Measurements from ENCODE around the gene DSE.

The DSE gene

DNA sequence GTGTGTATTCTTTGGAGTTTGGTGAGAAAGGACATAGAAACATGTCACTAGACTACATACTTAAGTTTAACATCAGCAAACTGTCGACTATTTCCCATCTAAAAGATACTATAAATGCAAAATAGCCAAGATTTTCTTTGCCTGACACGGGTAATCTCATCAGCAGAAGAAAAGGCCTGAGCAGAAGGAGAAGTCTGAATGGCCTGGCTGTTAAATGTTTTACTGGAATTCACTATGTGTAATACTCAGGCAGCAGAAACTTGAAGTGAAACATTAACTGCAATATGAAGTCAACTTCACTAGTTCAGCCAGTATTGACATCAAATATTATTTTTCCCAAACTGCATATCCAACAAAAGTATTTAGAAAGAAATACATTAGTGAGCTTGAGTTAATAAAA, 6.4 kb upstream of the DSE start:
- TF ChIP-seq TAF1 (IDR thresholded peaks at IDR 0.05; ENCODE audit: borderline replicate concordance, insufficient read depth, low read length) (no peak), POLR2AphosphoS5 (IDR thresholded peaks at IDR 0.05; ENCODE audit: low read depth, low read length) (no peak), FOXP2 (optimal IDR thresholded peaks at IDR 0.05; ENCODE audit: borderline replicate concordance, extremely low read depth, extremely low read length, insufficient read depth) (no peak), SIN3A (IDR thresholded peaks at IDR 0.05; ENCODE audit: borderline replicate concordance, insufficient read depth, low read length) (no peak)
- TF ChIP-seq, protein P1, sequence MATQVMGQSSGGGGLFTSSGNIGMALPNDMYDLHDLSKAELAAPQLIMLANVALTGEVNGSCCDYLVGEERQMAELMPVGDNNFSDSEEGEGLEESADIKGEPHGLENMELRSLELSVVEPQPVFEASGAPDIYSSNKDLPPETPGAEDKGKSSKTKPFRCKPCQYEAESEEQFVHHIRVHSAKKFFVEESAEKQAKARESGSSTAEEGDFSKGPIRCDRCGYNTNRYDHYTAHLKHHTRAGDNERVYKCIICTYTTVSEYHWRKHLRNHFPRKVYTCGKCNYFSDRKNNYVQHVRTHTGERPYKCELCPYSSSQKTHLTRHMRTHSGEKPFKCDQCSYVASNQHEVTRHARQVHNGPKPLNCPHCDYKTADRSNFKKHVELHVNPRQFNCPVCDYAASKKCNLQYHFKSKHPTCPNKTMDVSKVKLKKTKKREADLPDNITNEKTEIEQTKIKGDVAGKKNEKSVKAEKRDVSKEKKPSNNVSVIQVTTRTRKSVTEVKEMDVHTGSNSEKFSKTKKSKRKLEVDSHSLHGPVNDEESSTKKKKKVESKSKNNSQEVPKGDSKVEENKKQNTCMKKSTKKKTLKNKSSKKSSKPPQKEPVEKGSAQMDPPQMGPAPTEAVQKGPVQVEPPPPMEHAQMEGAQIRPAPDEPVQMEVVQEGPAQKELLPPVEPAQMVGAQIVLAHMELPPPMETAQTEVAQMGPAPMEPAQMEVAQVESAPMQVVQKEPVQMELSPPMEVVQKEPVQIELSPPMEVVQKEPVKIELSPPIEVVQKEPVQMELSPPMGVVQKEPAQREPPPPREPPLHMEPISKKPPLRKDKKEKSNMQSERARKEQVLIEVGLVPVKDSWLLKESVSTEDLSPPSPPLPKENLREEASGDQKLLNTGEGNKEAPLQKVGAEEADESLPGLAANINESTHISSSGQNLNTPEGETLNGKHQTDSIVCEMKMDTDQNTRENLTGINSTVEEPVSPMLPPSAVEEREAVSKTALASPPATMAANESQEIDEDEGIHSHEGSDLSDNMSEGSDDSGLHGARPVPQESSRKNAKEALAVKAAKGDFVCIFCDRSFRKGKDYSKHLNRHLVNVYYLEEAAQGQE (IDR thresholded peaks at IDR 0.05; ENCODE audit: insufficient read depth in 1 of 2, low read depth in 2 of 2, low read length in 2 of 2), result no peak

DNA sequence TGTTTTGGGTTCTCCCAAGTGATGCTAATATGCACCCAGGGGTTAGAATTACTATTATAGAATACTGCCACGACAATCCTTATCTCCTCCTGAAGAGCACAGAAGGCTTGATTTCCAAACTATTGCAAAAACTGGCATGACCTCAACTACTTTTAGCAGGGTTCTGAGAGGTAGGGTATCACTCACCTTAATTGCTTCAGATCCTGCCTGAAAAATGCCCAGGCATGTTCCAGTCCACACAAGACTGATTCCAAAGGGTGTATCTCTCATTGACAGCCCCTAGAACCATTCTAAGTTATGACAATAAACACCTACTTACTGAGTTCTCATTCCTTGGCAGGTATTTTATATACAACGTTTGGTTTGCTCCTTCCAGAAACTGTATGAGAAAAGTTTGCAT, 5.0 kb upstream of the DSE start:
- TF ChIP-seq, protein P1 (IDR thresholded peaks at IDR 0.05; ENCODE audit: insufficient read depth in 1 of 2, low read depth in 2 of 2, low read length in 2 of 2), result no peak
- no peak for TF ChIP-seq POLR2AphosphoS5 (IDR thresholded peaks at IDR 0.05; ENCODE audit: low read depth, low read length)
- no peak for TF ChIP-seq SIN3A (IDR thresholded peaks at IDR 0.05; ENCODE audit: borderline replicate concordance, insufficient read depth, low read length)
- no peak for TF ChIP-seq FOXP2 (optimal IDR thresholded peaks at IDR 0.05; ENCODE audit: borderline replicate concordance, extremely low read depth, extremely low read length, insufficient read depth)
- no peak for TF ChIP-seq TAF1 (IDR thresholded peaks at IDR 0.05; ENCODE audit: borderline replicate concordance, insufficient read depth, low read length)

DNA sequence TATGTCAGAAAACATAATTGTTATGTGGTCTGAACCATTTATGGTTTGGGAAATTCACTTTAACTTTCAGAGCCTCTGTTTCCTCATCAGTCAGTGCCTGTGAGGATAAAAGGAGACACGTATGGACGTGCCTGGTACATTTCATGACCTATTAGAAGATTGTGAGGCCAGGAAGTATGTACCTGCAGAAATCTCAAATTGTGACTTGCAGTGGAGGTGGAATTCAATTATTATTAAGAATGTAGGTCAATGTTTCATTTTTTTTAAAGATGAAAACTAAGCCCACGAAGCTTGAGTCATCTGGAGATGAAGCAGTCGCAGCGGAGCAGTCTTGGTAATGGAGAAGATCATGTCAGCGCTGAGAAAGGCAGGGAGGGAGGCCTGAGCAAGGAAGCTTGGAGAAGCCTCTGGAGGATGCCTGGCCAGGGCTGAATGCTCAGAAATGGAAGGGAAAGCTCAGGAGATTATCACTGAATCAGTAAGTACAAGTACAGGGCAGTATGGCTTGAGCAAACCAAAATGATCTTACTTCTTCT, 3.9 kb upstream of the DSE start:
- no peak for TF ChIP-seq SIN3A (IDR thresholded peaks at IDR 0.05; ENCODE audit: borderline replicate concordance, insufficient read depth, low read length)
- TF ChIP-seq, protein P1 (IDR thresholded peaks at IDR 0.05; ENCODE audit: insufficient read depth in 1 of 2, low read depth in 2 of 2, low read length in 2 of 2), result no peak
- TF ChIP-seq POLR2AphosphoS5 (IDR thresholded peaks at IDR 0.05; ENCODE audit: low read depth, low read length), result no peak
- TF ChIP-seq TAF1 (IDR thresholded peaks at IDR 0.05; ENCODE audit: borderline replicate concordance, insufficient read depth, low read length), result no peak
- TF ChIP-seq FOXP2 (optimal IDR thresholded peaks at IDR 0.05; ENCODE audit: borderline replicate concordance, extremely low read depth, extremely low read length, insufficient read depth), result no peak

DNA sequence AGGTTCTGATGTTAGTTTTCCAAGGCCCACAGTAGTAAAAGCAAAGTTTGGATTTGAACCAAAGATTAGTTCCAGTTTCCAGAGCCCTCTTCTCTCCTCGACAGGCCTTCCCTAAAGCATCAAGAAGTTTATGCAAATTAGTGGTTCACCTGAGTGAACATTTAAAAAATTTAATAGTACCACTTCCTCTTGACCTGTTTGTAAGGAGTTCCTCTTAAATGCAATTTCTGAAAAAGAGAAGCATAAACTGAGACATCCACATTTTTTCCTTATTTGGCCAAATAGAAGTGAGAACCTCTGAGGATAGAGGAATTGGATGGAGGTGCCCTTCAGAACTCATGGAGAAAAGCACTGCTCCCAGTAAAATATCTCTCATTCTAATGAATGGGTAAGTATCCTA, 1.2 kb upstream of the DSE start:
- TF ChIP-seq SIN3A (IDR thresholded peaks at IDR 0.05; ENCODE audit: borderline replicate concordance, insufficient read depth, low read length) (no peak), FOXP2 (optimal IDR thresholded peaks at IDR 0.05; ENCODE audit: borderline replicate concordance, extremely low read depth, extremely low read length, insufficient read depth) (no peak), POLR2AphosphoS5 (IDR thresholded peaks at IDR 0.05; ENCODE audit: low read depth, low read length) (no peak), TAF1 (IDR thresholded peaks at IDR 0.05; ENCODE audit: borderline replicate concordance, insufficient read depth, low read length) (no peak)
- TF ChIP-seq, protein P1 (IDR thresholded peaks at IDR 0.05; ENCODE audit: insufficient read depth in 1 of 2, low read depth in 2 of 2, low read length in 2 of 2), result no peak
